GM21390 (cell line): Measurements from ENCODE around the gene NXNL1.
"Not testable (repeated sequence)": the region's sequence is repeated elsewhere in the genome, so short reads cannot be mapped to it uniquely, and the experiment has no call there.

Experiments
- ATAC-seq: cut with Tn5 transposase; IDR thresholded peaks from one replicate; pipeline ENCODE4 v1.9.1; 2021; ENCODE audit not compliant: unreplicated experiment

NXNL1 gene

DNA sequence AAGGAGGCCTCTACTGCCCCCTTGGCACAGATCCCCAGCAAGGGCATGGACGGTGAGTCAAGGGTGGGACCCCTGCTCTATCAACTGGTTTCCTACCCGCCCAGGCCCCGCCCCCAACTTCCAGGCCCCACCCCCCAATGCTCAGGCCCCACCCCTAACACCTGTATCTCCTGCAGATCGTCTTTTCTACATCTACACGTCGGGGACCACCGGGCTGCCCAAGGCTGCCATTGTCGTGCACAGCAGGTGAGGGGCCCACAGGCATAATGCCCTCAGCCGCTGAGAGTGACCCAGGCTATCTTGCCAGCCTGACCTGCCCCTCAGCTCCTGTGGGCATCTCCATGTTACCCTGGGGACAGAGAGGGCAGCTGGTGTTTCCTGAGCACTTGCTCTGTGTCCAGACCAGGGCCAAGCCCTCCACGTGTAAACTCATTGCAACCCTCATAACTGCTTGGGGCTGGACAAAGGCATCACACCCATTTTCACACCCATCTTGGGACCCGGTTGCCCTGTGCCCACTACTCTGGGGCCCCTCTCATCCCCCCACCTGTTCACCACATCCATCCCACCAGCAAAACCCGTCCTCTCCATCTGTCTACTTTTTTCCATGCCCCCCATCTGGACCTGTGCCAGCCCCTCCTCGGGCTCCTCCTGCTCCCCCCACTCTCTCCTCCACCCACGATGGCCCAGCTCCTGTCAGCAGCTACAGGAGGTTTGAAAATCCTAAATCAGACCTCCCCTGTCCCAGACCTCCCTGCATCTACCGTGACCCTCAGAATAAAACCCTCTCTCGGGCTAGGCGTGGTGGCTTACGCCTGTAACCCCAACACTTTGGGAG, 26.8 kb upstream of the NXNL1 start:
- ATAC-seq: no peak

- ATAC-seq: no peak
These were observed 26.0 kb upstream of the NXNL1 start for GRCh38 chr19:17486545-17487240.

- ATAC-seq: no peak
These were observed 23.9 kb upstream of the NXNL1 start for GRCh38 chr19:17484520-17485185.

GRCh38 chr19:17483605-17484002, 22.9 kb upstream of the NXNL1 start:
- no peak for ATAC-seq

DNA sequence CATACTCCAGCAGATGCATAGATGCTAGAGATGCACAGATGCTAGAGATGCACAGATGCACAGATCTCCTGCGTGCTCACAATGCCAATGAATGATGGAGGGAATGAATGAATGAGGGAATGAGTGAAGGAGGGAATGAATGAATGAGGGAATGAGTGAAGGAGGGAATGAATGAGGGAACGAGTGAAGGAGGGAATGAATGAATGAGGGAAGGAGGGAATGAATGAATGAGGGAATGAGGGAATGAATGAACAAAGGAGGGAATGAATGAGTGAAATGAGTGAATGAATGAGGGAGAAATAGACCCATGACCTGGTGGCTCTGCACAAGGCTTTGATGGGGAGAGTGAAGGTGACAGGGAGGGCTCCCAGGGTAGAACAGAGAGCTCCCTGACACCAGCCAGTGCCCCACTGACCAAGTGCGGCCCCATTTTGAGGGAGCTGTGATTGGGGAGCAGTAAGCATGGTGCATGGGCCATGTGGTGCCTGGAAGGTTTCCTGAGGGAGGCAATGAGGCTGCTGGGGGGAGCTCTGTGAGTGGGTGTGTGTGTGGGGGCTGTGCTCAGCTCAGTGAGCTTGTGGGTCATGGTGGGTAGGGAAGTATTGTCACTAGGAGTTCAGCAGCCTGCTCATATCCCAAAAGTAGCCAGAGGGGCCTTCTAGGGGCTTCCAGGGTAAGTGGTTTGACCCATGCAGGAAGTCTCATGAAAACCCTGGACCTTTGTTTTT, 22.3 kb upstream of the NXNL1 start:
- no peak for ATAC-seq

- ATAC-seq: no peak
These were observed 21.3 kb upstream of the NXNL1 start for GRCh38 chr19:17481986-17482385.

GRCh38 chr19:17479325-17479791, 18.6 kb upstream of the NXNL1 start:
- no peak for ATAC-seq

- ATAC-seq: no peak
These were observed 14.9 kb upstream of the NXNL1 start for GRCh38 chr19:17475541-17476115.

DNA sequence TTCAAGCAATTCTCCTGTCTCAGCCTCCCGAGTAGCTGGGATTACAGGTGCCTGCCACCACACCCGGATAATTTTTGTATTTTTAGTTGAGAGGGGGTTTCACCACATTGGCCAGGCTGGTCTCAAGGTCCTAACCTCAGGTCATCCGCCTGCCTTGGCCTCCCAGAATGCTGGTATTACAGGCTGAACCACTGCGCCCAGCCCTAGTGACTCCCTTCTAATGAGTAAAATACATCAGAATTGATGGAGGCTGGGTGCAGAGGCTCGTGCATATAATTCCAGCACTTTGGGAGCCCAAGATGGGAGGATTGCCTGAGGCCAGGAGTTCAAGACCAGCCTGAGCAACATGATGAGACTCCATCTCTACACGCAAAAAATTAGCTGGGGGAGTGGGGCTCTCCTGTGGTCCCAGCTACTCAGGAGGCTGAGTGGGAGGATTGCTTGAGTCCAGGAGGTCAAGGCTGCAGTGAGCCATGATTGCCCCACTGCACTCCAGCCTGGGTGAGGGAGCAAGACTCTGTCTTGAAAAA, 14.3 kb upstream of the NXNL1 start:
- ATAC-seq: not testable (repeated sequence)

GRCh38 chr19:17473041-17473440, 12.3 kb upstream of the NXNL1 start:
- no peak for ATAC-seq

DNA sequence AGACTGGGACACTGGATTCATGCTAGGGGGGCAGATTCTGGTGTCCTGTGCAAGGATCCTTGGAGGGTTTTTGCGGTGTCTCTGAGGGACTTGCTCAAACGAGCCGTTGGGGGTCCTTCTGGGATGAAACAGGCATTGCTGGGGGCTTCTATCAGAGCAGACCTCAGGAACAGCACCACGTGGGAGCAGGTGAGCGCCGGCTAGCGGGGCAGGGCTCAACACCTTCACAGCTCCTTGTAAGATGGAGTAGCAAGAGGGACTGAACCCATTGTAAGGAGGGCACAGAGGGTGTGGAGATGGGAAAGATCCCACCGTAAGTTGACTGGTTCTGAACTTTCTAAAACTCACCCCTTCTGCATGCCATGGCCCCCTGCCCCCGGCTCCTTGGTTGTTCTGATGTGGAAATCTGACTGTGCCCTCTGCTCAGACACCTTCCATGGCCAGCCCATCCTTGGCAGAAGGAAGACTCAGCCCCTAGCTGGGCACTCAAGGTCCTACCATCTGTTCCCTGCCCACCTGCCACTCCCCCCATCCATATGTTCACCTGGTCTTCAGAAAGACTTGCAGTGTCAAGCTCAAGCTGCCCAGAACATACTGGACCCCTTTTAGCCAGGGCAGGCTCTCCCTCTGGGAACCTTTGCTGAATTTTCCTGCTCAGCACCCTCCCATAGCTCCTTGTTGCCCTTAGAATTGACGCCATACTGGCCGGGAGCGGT, 10.8 kb upstream of the NXNL1 start:
- ATAC-seq: no peak

- peak; percentile 65 for ATAC-seq
These were observed 9.5 kb upstream of the NXNL1 start, which contains the start of gene SLC27A1 for GRCh38 chr19:17470068-17470841. TSS of gene SLC27A1 (plus strand) at chr19:17470524. CDS start at chr19:17470541, 17 bp downstream.

GRCh38 chr19:17469481-17470067, 8.8 kb upstream of the NXNL1 start:
- peak; percentile 50 for ATAC-seq

DNA sequence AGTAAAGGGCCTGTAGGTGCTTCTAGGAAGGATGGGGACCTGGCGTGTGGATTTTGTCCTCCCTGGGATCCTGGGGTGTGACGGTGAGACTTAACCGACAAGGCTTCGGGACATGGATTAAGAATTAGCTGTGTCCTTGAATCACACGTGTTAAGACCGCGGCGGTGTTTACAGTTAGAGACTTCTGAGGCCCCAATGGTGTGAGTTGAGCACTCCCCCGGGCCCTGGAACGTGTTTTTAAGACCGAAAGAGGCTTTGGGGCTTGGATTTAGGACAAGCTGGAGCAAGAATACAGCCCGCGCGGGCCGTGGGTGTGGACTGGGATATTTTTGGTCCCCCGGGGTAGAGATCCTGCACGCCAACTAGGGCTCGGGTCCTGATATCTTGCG, 8.4 kb upstream of the NXNL1 start:
- ATAC-seq: no peak

DNA sequence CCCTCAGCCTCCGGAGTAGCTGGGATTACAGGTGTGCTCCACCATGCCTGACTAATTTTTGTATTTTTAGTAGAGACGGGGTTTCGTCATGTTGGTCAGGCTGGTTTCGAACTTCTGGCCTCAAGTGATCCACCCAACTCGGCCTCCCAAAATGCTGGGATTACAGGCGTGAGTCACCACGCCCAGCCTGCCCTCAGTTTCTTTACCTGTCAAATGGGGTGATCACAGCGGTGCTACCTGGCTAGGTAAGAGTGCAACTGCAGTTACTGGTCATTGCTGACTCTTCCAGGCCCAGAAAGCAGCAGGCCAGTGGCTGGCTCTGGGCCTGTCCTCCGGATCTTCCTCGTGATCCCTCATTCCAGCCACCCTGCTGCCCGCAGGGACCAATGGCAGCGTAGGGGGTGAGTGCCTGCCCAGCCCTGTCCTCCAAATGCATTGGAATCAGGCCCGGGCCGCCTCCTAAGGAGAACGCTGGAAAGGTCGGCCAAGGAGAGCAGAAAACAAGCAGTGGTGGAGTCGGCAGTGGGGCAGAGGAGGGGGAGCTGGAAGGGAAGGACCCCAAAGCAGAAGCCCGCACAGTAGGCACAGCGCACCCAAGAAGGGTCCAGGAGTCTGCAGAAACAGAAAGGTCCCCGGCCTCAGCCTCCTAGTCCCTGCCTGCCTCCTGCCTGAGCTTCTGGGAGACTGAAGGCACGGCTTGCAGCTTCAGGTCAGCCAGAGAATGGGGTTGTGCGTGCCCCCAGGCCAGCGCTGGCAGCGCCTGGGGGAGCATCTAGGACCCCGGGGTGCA, 7.8 kb upstream of the NXNL1 start:
- ATAC-seq: no peak

DNA sequence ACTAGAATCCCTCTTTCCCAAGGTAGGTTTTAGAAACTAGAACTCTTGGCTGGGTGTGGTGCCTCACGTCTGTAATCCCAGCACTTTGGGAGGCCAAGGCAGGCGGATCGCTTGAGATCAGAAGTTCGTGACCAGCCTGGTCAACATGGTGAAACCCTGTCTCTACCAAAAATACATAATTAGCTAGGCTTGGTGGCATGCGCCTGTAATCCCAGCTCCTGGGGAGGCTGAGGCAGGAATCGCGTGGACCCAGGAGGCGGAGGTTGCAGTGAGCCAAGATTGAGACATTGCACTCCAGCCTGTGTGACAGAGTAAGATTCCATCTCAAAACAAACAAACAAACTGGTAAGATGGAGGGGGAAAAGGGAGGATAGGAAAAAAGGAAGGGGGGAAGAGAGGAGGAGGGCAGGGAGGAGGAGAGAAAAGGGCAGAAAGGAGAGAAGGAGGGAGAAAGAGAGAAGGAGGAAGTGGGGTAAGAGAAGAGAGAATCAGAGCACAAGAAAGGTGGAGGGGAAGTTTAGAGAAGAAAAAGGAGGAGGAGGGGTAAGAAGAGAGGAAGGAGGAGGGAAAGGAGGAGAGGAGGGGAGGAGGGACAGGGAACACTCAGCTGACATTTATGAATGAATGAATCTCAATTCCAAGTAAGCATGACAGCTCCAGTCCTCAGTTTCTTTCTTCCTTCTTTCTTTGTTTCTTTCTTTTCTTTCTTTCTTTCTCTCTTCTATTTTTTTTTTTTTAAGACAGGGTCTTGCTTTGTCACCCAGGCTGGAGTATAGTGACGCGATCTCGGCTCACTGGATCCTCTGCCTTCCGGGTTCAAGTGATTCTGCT, 7.0 kb upstream of the NXNL1 start:
- no peak for ATAC-seq

- ATAC-seq: no peak
These were observed 5.7 kb upstream of the NXNL1 start for GRCh38 chr19:17466487-17466850.
